ENCODE results near the gene GMIP. TPM values are rescaled to one million over a fixed set of nuclear protein-coding genes. Genes with fewer than 3 reads are reported as not detected.
"Not testable (repeated sequence)": the region's sequence is repeated elsewhere in the genome, so short reads cannot be mapped to it uniquely, and the experiment has no call there.

Gene GMIP
- total RNA-seq, 2 donors from 2014 or later, result 16.5 to 18.7 TPM

- Mint-ChIP-seq H3K27me3 (ENCODE audit: insufficient read depth) (no peaks in the 10 kb centered on the region), H3K36me3 (ENCODE audit: low read depth) (peaks cover 26% of the 10 kb centered on the region), H3K27ac (no peak overlapping the region), H3K4me3 (no peak overlapping the region), H3K4me1 (no peaks in the 10 kb centered on the region), H3K9me3 (peaks cover 29% of the 10 kb centered on the region)
- no peak overlapping the region for H3K27ac ChIP-seq (ENCODE audit: low read depth, low read length)
- TF ChIP-seq CTCF (conservative IDR thresholded peaks at IDR 0.05), result no peak
- no peaks in the 10 kb centered on the region for H3K27me3 ChIP-seq (ENCODE audit: control insufficient read depth, insufficient read depth, low read length, poor library complexity, severe bottlenecking)
- no peak for DNase-seq
- peaks cover 18% of the 10 kb centered on the region for H3K9me3 ChIP-seq (ENCODE audit: control insufficient read depth, low read length)
- 96% methylated on average over 3 of the region's 3 CpGs; no CpG with 5 or more reads in 1 of the 2 experiments for WGBS, 2 experiments (ENCODE audit: insufficient coverage in 1 of 2, insufficient read length in 1 of 2)
- no peaks in the 10 kb centered on the region for H3K4me1 ChIP-seq (ENCODE audit: control insufficient read depth, insufficient read depth, low read length)
- no peak overlapping the region for H3K9ac ChIP-seq (ENCODE audit: extremely low read depth, low read length, poor library complexity, severe bottlenecking)
- H3K36me3 ChIP-seq (ENCODE audit: control insufficient read depth, insufficient read depth, low read length), result peaks cover 14% of the 10 kb centered on the region
- H3K4me3 ChIP-seq (ENCODE audit: low read length), result no peak overlapping the region
Observed at GRCh38 chr19:19687090-19687489, 43.6 kb upstream of the GMIP start.

GRCh38 chr19:19686580-19686979 is 43.1 kb upstream of the GMIP start:
- Histone ChIP-seq H3K9ac (ENCODE audit: extremely low read depth, low read length, poor library complexity, severe bottlenecking) (no peak overlapping the region), H3K27me3 (ENCODE audit: control insufficient read depth, insufficient read depth, low read length, poor library complexity, severe bottlenecking) (no peaks in the 10 kb centered on the region), H3K4me1 (ENCODE audit: control insufficient read depth, insufficient read depth, low read length) (no peaks in the 10 kb centered on the region), H3K27ac (ENCODE audit: low read depth, low read length) (no peak overlapping the region), H3K9me3 (ENCODE audit: control insufficient read depth, low read length) (peaks cover 20% of the 10 kb centered on the region), H3K36me3 (ENCODE audit: control insufficient read depth, insufficient read depth, low read length) (peaks cover 17% of the 10 kb centered on the region), H3K4me3 (ENCODE audit: low read length) (no peak overlapping the region)
- TF ChIP-seq CTCF (conservative IDR thresholded peaks at IDR 0.05), result no peak
- H3K9me3 Mint-ChIP-seq, result peaks cover 32% of the 10 kb centered on the region
- DNase-seq, result no peak
- no peaks in the 10 kb centered on the region for H3K4me1 Mint-ChIP-seq
- H3K36me3 Mint-ChIP-seq (ENCODE audit: low read depth), result peaks cover 29% of the 10 kb centered on the region
- no peaks in the 10 kb centered on the region for H3K27me3 Mint-ChIP-seq (ENCODE audit: insufficient read depth)
- 93 to 96% methylated on average over 5 to 6 of the region's 6 CpGs for WGBS, 2 experiments (ENCODE audit: insufficient coverage in 1 of 2, insufficient read length in 1 of 2)
- no peak overlapping the region for H3K4me3 Mint-ChIP-seq
- H3K27ac Mint-ChIP-seq, result no peak overlapping the region

GRCh38 chr19:19686119-19686518 is 42.7 kb upstream of the GMIP start:
- not testable (repeated sequence) for H3K4me1 Mint-ChIP-seq, H3K27ac Mint-ChIP-seq

More at GRCh38 chr19:19686119-19686518, 42.7 kb upstream of the GMIP start:
- Histone ChIP-seq H3K36me3 (ENCODE audit: control insufficient read depth, insufficient read depth, low read length) (peaks cover 22% of the 10 kb centered on the region), H3K9me3 (ENCODE audit: control insufficient read depth, low read length) (peaks cover 24% of the 10 kb centered on the region)
- not testable (repeated sequence) for H3K27me3 ChIP-seq (ENCODE audit: control insufficient read depth, insufficient read depth, low read length, poor library complexity, severe bottlenecking); H3K4me3 Mint-ChIP-seq; H3K27ac ChIP-seq (ENCODE audit: low read depth, low read length); H3K9ac ChIP-seq (ENCODE audit: extremely low read depth, low read length, poor library complexity, severe bottlenecking); DNase-seq; H3K27me3 Mint-ChIP-seq (ENCODE audit: insufficient read depth); H3K4me1 ChIP-seq (ENCODE audit: control insufficient read depth, insufficient read depth, low read length); H3K4me3 ChIP-seq (ENCODE audit: low read length)
- H3K36me3 Mint-ChIP-seq (ENCODE audit: low read depth), result peaks cover 34% of the 10 kb centered on the region
- H3K9me3 Mint-ChIP-seq, result peaks cover 36% of the 10 kb centered on the region
- WGBS, 2 experiments (ENCODE audit: insufficient coverage in 1 of 2, insufficient read length in 1 of 2), result 93 to 94% methylated on average over 13 to 14 of the region's 15 CpGs
